Heart left ventricle (tissue), 16 donors: ENCODE results near the gene UMODL1. TPM values are rescaled to one million over a fixed set of nuclear protein-coding genes. Genes with fewer than 3 reads are reported as not detected.
A peak's percentile ranks its signal among the peaks of the same experiment; 100 is the strongest.
"Not testable (repeated sequence)": the region's sequence is repeated elsewhere in the genome, so short reads cannot be mapped to it uniquely, and the experiment has no call there.

Source experiments
- ATAC-seq, 4 donors: fragments of 200-7000 bp; cut with Tn5 transposase; one replicate each; pipeline ENCODE4 v1.9.1; 2020 to 2022; ENCODE audit warnings: moderate library complexity in 4 of 4, mild to moderate bottlenecking in 3 of 4, moderate number of reproducible peaks in 1 of 4
- DNase-seq, 5 donors: peaks; one replicate each; pipeline ENCODE4 v3.0.0-alpha.2; 2020
- H3K27ac ChIP-seq, 12 donors: fragments of 200-600 bp; sonication (generic) in 4 of 12; one replicate each; pipeline versions ENCODE4 v1.5.0 to v1.8.0; 2016 to 2022; ENCODE audit warnings: mild to moderate bottlenecking in 2 of 12
- H3K27me3 ChIP-seq, 9 donors: fragments of 200-600 bp; sonication (generic) in 2 of 9; one replicate each; pipeline versions ENCODE4 v1.5.1 to v1.8.0; 2016 to 2022; ENCODE audit warnings: mild to moderate bottlenecking in 3 of 9
- H3K36me3 ChIP-seq, 9 donors: fragments of 200-600 bp; sonication (generic) in 2 of 9; one replicate each; pipeline versions ENCODE4 v1.5.0 to v1.8.0; 2018 to 2022; ENCODE audit warnings: mild to moderate bottlenecking in 2 of 9
- H3K4me1 ChIP-seq, 12 donors: fragments of 200-600 bp; sonication (generic) in 4 of 12; one replicate each; pipeline versions ENCODE4 v1.5.0 to v1.8.0; 2016 to 2022; ENCODE audit warnings: mild to moderate bottlenecking in 3 of 12
- H3K4me3 ChIP-seq, 12 donors: fragments of 200-600 bp; sonication (generic) in 4 of 12; one replicate each; pipeline versions ENCODE4 v1.5.0 to v1.8.0; 2017 to 2022; ENCODE audit warnings: mild to moderate bottlenecking in 9 of 12, moderate library complexity in 4 of 12
- H3K9me3 ChIP-seq, 12 donors: fragments of 200-600 bp; sonication (generic) in 4 of 12; one replicate each; pipeline versions ENCODE4 v1.5.0 to v1.8.0; 2016 to 2022; ENCODE audit warnings: mild to moderate bottlenecking in 1 of 12
- POLR2A ChIP-seq, 2 donors: fragments of 450-650 bp; IDR thresholded peaks; one replicate each; pipeline ENCODE4 v1.6.1; 2017; ENCODE audit warnings: antibody characterized with exemption in 2 of 2, mild to moderate bottlenecking in 2 of 2, moderate library complexity in 2 of 2
- WGBS, 4 donors: extraction: QIAGEN DNeasy Blood & Tissue Kit in 2 of 4; methylation state at CpG; one replicate each; pipeline versions ENCODE4 v1.1.5 to v1.1.7; 2013 to 2018; 5-methylcytosine and 5-hydroxymethylcytosine counted together
- intact Hi-C, 10 donors: fragments of 100-400 bp; cut with DNase I; formaldehyde crosslinking; loops; one replicate each; pipeline versions ENCODE4 v1.11.1 to v1.14.2; 2022
- polyA plus RNA-seq, 2 donors: library from polyadenylated mRNA; stranded (reverse); fragments of 200-250 nt; gene quantifications; one replicate each; pipeline ENCODE4 v1.2.3, GENCODE V29; 2013
- total RNA-seq, 9 donors: library from RNA; depleted of rRNA in 2 of 9; stranded (reverse); fragments of >200 nt in 2 of 9; fragmentation: NEBNext Ultra II Directional in 3 of 9; extraction: Animal tissue kit (Norgen Biotek cat#: 25700) in 3 of 9; gene quantifications; one replicate each; pipeline versions ENCODE4 v1.1.0 to v1.2.4, GENCODE V29; 2016 to 2023
- TF ChIP-seq, protein P1 (sequence below), 12 donors: fragments of 200-600 bp; sonication (generic) in 4 of 12; IDR thresholded peaks; one replicate each; pipeline versions ENCODE4 v1.5.0 to v1.8.0; 2018 to 2022; ENCODE audit warnings: antibody characterized with exemption in 12 of 12, mild to moderate bottlenecking in 5 of 12
- donor health status: ischemic (EF 13 %, LVEDD 7.1; RV severe dilation, severe dysfunction).
- donor health status: healthy with polysubstance abuse.
- donor health status: DM: no; HTN: yes; CAD: no.
- donor health status: DM: no; HTN: no; CAD: no.
- donor health status: ischemic (EF 25% LVEDD 6.9; RV normal size, moderate dysfunction).
- donor health status: ischemic (EF 25% LVEDD 5.7; RV mildly dilated, moderate dysfunction).
- donor health status: healthy.
- donor health status: DM: yes; HTN: yes; CAD: no.
- donor health status: ischemic (EF 35%, LVEDD 5.7; RV mildly dilated, moderate dysfunction).
- donor health status: nonischemic (EF 11% LVEDD 7.7; RV severe dilation, severe dysfunction).
- donor health status: DM: yes; HTN: yes; CAD: no.
- donor health status: PGD.
- donor health status: ischemic (EF 29% LVEDD 5.4; RV normal size, mild dysfunction).
- donor health status: nonischemic (EF 23%, LVEDD 6.1; RV moderate dilation, normal function).

UMODL1 gene
- total and polyA plus RNA-seq, 11 donors = 0.07 to 0.19 TPM; not detected in 9

DNA sequence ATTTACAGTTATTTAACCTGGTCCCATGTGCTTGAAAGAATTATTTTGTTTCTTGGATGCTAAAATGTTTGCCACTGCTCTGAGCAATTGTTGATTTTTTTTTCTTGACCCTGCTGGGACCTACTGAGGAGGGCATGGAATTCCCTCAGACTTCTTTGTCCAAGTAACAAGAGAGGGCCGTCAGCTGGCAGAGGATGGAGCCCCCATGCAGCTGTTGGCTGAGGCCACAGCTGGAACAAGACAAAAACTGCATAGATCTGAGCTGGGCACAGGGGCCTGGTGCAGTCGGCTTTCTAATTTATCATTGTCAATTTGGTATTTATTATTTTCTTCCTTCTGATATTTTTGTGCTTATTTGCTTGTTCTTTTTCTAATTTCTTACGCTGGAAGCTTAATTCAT is 108.2 kb downstream of the UMODL1 start:
- H3K36me3 ChIP-seq = no peaks in the 10 kb centered on the region
- no peaks in the 10 kb centered on the region for H3K9me3 ChIP-seq
- H3K4me3 ChIP-seq = no peak overlapping the region
- no peak for TF ChIP-seq POLR2A (IDR thresholded peaks at IDR 0.05)
- TF ChIP-seq, protein P1, sequence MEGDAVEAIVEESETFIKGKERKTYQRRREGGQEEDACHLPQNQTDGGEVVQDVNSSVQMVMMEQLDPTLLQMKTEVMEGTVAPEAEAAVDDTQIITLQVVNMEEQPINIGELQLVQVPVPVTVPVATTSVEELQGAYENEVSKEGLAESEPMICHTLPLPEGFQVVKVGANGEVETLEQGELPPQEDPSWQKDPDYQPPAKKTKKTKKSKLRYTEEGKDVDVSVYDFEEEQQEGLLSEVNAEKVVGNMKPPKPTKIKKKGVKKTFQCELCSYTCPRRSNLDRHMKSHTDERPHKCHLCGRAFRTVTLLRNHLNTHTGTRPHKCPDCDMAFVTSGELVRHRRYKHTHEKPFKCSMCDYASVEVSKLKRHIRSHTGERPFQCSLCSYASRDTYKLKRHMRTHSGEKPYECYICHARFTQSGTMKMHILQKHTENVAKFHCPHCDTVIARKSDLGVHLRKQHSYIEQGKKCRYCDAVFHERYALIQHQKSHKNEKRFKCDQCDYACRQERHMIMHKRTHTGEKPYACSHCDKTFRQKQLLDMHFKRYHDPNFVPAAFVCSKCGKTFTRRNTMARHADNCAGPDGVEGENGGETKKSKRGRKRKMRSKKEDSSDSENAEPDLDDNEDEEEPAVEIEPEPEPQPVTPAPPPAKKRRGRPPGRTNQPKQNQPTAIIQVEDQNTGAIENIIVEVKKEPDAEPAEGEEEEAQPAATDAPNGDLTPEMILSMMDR (IDR thresholded peaks at IDR 0.05) = no peak
- peaks cover 0 to 9% (median 0%) of the 10 kb centered on the region in 12 donors for H3K4me1 ChIP-seq
- H3K27me3 ChIP-seq = no peaks in the 10 kb centered on the region
- DNase-seq = no peak
- intact Hi-C loops = loop anchor here in 3 of 10 donors (5.0 kb wide), 2 partner anchors 38 to 48 kb away; partner anchors contain the start of gene ABCG1 (in 2 of the 3)
- ATAC-seq = no peak
- WGBS, 4 donors = 81 to 89% (median 85%) methylated on average over 3 of the region's 3 CpGs
- H3K27ac ChIP-seq = no peak overlapping the region

DNA sequence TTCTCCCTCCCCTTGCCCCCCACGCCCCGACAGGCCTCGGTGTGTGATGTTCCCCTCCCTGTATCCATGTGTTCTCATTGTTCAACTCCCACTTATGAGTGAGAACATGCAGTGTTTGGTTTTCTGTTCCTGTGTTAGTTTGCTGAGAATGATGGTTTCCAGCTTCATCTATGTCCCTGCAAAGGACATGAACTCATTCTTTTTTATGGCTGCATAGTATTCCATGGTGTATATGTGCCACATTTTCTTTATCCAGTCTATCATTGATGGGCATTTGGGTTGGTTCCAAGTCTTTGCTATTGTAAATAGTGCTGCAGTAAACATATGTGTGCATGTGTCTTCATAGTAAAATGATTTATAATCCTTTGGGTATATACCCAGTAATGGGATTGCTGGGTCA is 108.9 kb downstream of the UMODL1 start:
- intact Hi-C loops = loop anchor here in 1 of 10 donors (10.0 kb wide), 1 partner anchor 55 kb away; no protein-coding TSS in a partner anchor
- not testable (repeated sequence) for H3K9me3 ChIP-seq, H3K27me3 ChIP-seq, H3K27ac ChIP-seq, H3K4me1 ChIP-seq, ATAC-seq, DNase-seq, H3K36me3 ChIP-seq, H3K4me3 ChIP-seq
- 89 to 97% (median 90%) methylated on average over 3 of the region's 3 CpGs for WGBS, 4 donors

DNA sequence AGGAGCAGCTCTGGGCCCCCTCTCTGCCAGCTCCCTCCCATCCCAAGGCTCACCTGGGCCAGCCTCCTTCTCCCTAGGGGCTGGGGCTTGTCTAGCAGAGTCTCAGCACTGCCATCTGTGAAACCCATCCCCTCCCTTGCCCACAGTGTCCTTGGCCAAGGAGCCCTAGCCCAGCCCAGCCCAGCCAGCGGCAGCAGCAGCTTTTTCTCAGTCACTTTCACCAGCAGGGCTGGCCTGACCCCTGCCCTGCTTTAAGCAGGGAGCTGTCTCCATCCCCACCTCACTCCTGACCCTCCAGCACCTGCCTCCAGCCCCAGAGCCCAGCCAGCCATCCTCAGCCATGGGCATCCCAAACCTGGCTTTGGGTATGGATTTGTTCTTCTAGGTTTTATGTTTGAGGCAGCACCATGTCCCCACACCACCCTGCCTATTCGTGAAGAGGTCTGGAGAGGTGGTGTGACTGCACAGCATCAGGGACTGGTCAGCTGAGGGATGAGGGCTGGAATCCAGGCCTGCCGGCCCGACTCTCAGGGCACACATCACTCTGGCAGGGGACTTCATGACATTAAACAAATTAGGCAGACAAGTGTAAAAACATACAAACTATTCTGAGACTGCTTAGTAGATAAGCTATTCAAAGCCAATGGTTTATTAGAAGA is 111.7 kb downstream of the UMODL1 start:
- 49 to 52% (median 50%) methylated on average over 3 to 4 of the region's 4 CpGs for WGBS, 4 donors
- H3K27me3 ChIP-seq = no peaks in the 10 kb centered on the region
- no peaks in the 10 kb centered on the region for H3K36me3 ChIP-seq
- ATAC-seq = peak in 2 of 4 donors; percentile 60 to 66
- TF ChIP-seq POLR2A (IDR thresholded peaks at IDR 0.05) = no peak
- H3K4me1 ChIP-seq = peaks cover 0 to 20% (median 1%) of the 10 kb centered on the region in 12 donors
- H3K9me3 ChIP-seq = no peaks in the 10 kb centered on the region
- no peak overlapping the region for H3K27ac ChIP-seq
- DNase-seq = peak in 1 of 5 donors; percentile 49
- intact Hi-C loops = loop anchor here in 1 of 10 donors (10.0 kb wide), 1 partner anchor 52 kb away; no protein-coding TSS in a partner anchor
- H3K4me3 ChIP-seq = no peak overlapping the region

DNA sequence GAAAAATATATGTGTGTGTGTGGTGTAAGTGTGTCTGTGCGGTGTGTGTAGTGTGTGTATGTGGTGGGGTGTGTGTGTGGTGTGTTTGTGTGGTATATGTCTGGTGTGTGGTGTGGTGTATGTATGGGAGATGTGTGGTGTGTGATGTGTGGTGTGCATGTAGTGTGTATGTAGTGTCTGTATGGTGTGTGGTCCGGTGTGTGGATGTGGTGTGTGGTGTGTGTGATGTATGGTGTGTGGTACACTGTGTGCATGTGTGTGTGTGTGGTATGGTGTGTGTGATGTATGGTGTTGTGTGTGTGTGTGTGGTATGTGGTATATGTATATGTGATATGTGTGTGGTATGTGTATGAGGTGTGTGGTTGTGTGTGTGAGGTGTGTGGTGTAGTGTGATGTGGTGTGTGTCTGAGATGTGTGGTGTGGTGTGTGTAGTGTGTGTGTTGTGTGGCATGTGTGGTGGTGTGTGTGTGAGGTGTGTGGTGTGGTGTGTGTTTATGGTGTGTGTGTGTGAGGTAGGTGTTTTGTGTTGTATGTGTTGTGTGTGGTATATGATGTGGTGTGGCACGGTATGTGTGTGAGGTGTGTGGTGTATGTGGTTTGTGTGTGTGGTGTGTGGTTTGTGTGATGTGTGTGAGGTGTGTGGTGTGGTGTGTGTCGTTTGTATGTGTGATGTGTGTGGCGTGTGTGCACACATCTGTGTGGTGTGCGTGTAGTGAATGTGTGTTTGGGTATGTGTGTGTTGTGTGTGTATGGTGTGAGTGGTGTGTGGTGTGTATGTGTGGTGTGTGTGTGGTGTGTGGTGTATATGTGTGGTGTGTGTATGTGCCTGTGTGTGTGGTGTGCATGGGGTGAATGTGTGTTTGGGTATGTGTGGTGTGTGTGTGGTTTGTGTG is 112.5 kb downstream of the UMODL1 start:
- H3K4me3 ChIP-seq = no peak overlapping the region
- no peaks in the 10 kb centered on the region for H3K36me3 ChIP-seq
- no peaks in the 10 kb centered on the region for H3K27me3 ChIP-seq
- H3K9me3 ChIP-seq = no peaks in the 10 kb centered on the region
- 95 to 98% (median 97%) methylated on average over 6 of the region's 6 CpGs for whole genome bisulfite sequencing, 4 donors
- H3K4me1 ChIP-seq = peaks cover 0 to 28% (median 6%) of the 10 kb centered on the region in 12 donors
- intact Hi-C loops = loop anchor here in 1 of 10 donors (10.0 kb wide), 1 partner anchor 51 kb away; no protein-coding TSS in a partner anchor
- no peak overlapping the region for H3K27ac ChIP-seq
- DNase-seq (no peak), ATAC-seq (peak in 1 of 4 donors; percentile 12)
- TF ChIP-seq, protein P1 (IDR thresholded peaks at IDR 0.05) = no peak
- TF ChIP-seq POLR2A (IDR thresholded peaks at IDR 0.05) = no peak

DNA sequence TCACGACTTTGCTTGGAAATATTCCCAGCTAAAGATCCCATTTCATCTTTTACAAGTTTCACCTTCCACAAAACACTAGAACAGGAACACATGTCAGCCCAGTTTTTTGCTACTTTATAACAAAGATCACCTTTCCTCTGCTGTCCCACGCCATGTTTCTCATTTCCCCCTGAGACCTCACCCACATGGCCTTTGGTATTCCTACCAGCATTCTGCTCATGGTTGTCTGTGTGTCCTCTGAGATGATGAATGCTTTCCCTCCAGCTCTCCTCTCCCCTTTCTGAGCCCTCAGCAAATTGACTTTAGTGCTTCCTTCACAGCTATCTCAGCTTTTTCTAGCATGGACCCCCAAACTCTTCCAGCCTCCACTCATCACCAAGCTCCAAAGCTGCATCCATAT is 115.5 kb downstream of the UMODL1 start:
- peak overlapping the region in 1 of 12 donors; percentile 93 for H3K27ac ChIP-seq
- intact Hi-C loops = loop anchor here in 1 of 10 donors (10.0 kb wide), 1 partner anchor 48 kb away; no protein-coding TSS in a partner anchor
- no peaks in the 10 kb centered on the region for H3K36me3 ChIP-seq
- H3K27me3 ChIP-seq = no peaks in the 10 kb centered on the region
- no peak for ATAC-seq
- no peak for TF ChIP-seq POLR2A (IDR thresholded peaks at IDR 0.05)
- TF ChIP-seq, protein P1 (IDR thresholded peaks at IDR 0.05) = no peak
- 74 to 88% (median 83%) methylated on average over 2 of the region's 2 CpGs for WGBS, 4 donors
- DNase-seq = no peak
- H3K9me3 ChIP-seq = no peaks in the 10 kb centered on the region
- peaks cover 0 to 52% (median 8%) of the 10 kb centered on the region in 12 donors for H3K4me1 ChIP-seq
- H3K4me3 ChIP-seq = no peak overlapping the region
